HEK293 (cell line): Measurements from ENCODE around the gene SERINC4.
A peak's percentile ranks its signal among the peaks of the same experiment; 100 is the strongest.
"Not testable (repeated sequence)": the region's sequence is repeated elsewhere in the genome, so short reads cannot be mapped to it uniquely, and the experiment has no call there.

Experiments
- CTCF ChIA-PET: fragments of 350-600 bp; formaldehyde crosslinking; extraction: SDS; loops from one replicate; lab custom pipeline; 2021; ENCODE audit warnings: antibody characterized with exemption; lab: Yijun Ruan, JAX
- POLR2A ChIA-PET: fragments of 300-600 bp; formaldehyde crosslinking; extraction: SDS; loops from one replicate; lab custom pipeline; 2020; ENCODE audit warnings: antibody characterized with exemption, inconsistent platforms; lab: Yijun Ruan, JAX
- H3K27ac ChIP-seq: fragments of 200-500 bp; sonication (Bioruptor generic); 2 replicates; pipeline ENCODE4 v1.5.1; 2014; ENCODE audit warnings: low read depth, low read length, control low read depth, inconsistent platforms; ENCODE audit errors: extremely low read depth
- H3K36me3 ChIP-seq, 2 experiments: fragments of 200-500 bp in 1 of 2; sonication (Bioruptor generic) in 1 of 2; 1 replicate in 1 of 2; 2 replicates in 1 of 2; pipeline ENCODE4 v1.5.1; 2014 to 2017; ENCODE audit warnings: inconsistent platforms in 2 of 2, low read length in 2 of 2; ENCODE audit not compliant: control insufficient read depth in 2 of 2, insufficient read depth in 1 of 2
- H3K4me1 ChIP-seq: fragments of 200-500 bp; sonication (Bioruptor generic); 2 replicates; pipeline ENCODE4 v1.5.1; 2014; ENCODE audit warnings: mild to moderate bottlenecking, low read length, inconsistent platforms; ENCODE audit not compliant: control insufficient read depth, insufficient read depth
- H3K4me3 ChIP-seq: 2 replicates; pipeline ENCODE4 v1.5.1; 2011; ENCODE audit warnings: low read depth, mild to moderate bottlenecking, control low read depth, low read length, moderate library complexity
- H3K9me3 ChIP-seq: fragments of 200-500 bp; sonication (Bioruptor generic); 2 replicates; pipeline ENCODE4 v1.5.1; 2014; ENCODE audit warnings: low read depth, low read length, inconsistent platforms; ENCODE audit not compliant: control insufficient read depth, insufficient read depth
- GLIS1 ChIP-seq: fragments of 450-650 bp; formaldehyde crosslinking; IDR thresholded peaks from 2 replicates; pipeline ENCODE4 v1.5.1; 2016; ENCODE audit warnings: missing biosample characterization, missing genetic modification characterization
- IKZF3 ChIP-seq: fragments of 450-650 bp; IDR thresholded peaks from 2 replicates; pipeline ENCODE4 v1.5.0; 2018; ENCODE audit warnings: missing biosample characterization, mild to moderate bottlenecking, missing genetic modification characterization, moderate library complexity
- KLF8 ChIP-seq: fragments of 450-650 bp; formaldehyde crosslinking; IDR thresholded peaks from 2 replicates; pipeline ENCODE4 v1.5.1; 2016; ENCODE audit warnings: missing biosample characterization, missing genetic modification characterization
- KLF9 ChIP-seq: fragments of 450-650 bp; formaldehyde crosslinking; IDR thresholded peaks from 2 replicates; pipeline ENCODE4 v1.5.1; 2016; ENCODE audit warnings: missing biosample characterization, missing genetic modification characterization, low read depth
- OVOL3 ChIP-seq: fragments of 450-650 bp; formaldehyde crosslinking; IDR thresholded peaks from 2 replicates; pipeline ENCODE4 v1.5.1; 2016; ENCODE audit warnings: missing biosample characterization, missing genetic modification characterization
- REPIN1 ChIP-seq: fragments of 450-650 bp; formaldehyde crosslinking; IDR thresholded peaks from 2 replicates; pipeline ENCODE4 v1.5.1; 2017; ENCODE audit warnings: missing biosample characterization, missing genetic modification characterization, low read depth
- TRIM28 ChIP-seq: IDR thresholded peaks from 2 replicates; pipeline ENCODE4 v1.6.1; 2011; ENCODE audit warnings: low read length, control low read depth, borderline replicate concordance
- ZFHX2 ChIP-seq: fragments of 450-650 bp; formaldehyde crosslinking; conservative IDR thresholded peaks from 2 replicates; pipeline ENCODE4 v1.5.1; 2016; ENCODE audit warnings: missing biosample characterization, missing genetic modification characterization
- ZNF140 ChIP-seq: fragments of 450-650 bp; formaldehyde crosslinking; IDR thresholded peaks from 2 replicates; pipeline ENCODE4 v1.5.1; 2016; ENCODE audit warnings: missing biosample characterization, missing genetic modification characterization
- ZNF146 ChIP-seq: fragments of 450-650 bp; formaldehyde crosslinking; IDR thresholded peaks from 2 replicates; pipeline ENCODE4 v1.5.1; 2016; ENCODE audit warnings: missing biosample characterization, missing genetic modification characterization
- ZNF184 ChIP-seq: fragments of 450-650 bp; IDR thresholded peaks from 2 replicates; pipeline ENCODE4 v1.5.1; 2018; ENCODE audit warnings: missing biosample characterization, mild to moderate bottlenecking, missing genetic modification characterization
- ZNF221 ChIP-seq: fragments of 450-650 bp; formaldehyde crosslinking; IDR thresholded peaks from 2 replicates; pipeline ENCODE4 v1.5.1; 2017; ENCODE audit warnings: missing biosample characterization, missing genetic modification characterization, borderline replicate concordance
- ZNF324 ChIP-seq: fragments of 450-650 bp; formaldehyde crosslinking; IDR thresholded peaks from 2 replicates; pipeline ENCODE4 v1.5.1; 2016; ENCODE audit warnings: missing biosample characterization, missing genetic modification characterization
- ZNF423 ChIP-seq: fragments of 450-650 bp; formaldehyde crosslinking; IDR thresholded peaks from 2 replicates; pipeline ENCODE4 v1.5.1; 2016; ENCODE audit warnings: missing biosample characterization, missing genetic modification characterization
- ZNF501 ChIP-seq: fragments of 450-650 bp; formaldehyde crosslinking; IDR thresholded peaks from 2 replicates; pipeline ENCODE4 v1.5.1; 2016; ENCODE audit warnings: missing biosample characterization, missing genetic modification characterization
- ZNF529 ChIP-seq: fragments of 450-650 bp; formaldehyde crosslinking; IDR thresholded peaks from 2 replicates; pipeline ENCODE4 v1.5.1; 2017; ENCODE audit warnings: missing genetic modification characterization, missing biosample characterization; ENCODE audit not compliant: insufficient replicate concordance
- ZNF548 ChIP-seq: fragments of 450-650 bp; formaldehyde crosslinking; IDR thresholded peaks from 2 replicates; pipeline ENCODE4 v1.5.1; 2016; ENCODE audit warnings: missing biosample characterization, missing genetic modification characterization
- ZNF571 ChIP-seq: fragments of 450-650 bp; formaldehyde crosslinking; IDR thresholded peaks from 2 replicates; pipeline ENCODE4 v1.5.0; 2017; ENCODE audit warnings: missing biosample characterization, missing genetic modification characterization
- ZNF596 ChIP-seq: fragments of 450-650 bp; IDR thresholded peaks from 2 replicates; pipeline ENCODE4 v1.5.0; 2018; ENCODE audit warnings: missing biosample characterization, mild to moderate bottlenecking, missing genetic modification characterization, moderate library complexity
- ZNF670 ChIP-seq: fragments of 450-650 bp; formaldehyde crosslinking; IDR thresholded peaks from 2 replicates; pipeline ENCODE4 v1.5.1; 2016; ENCODE audit warnings: missing biosample characterization, missing genetic modification characterization, low read depth
- ZNF830 ChIP-seq: fragments of 450-650 bp; IDR thresholded peaks from 2 replicates; pipeline ENCODE4 v1.5.0; 2018; ENCODE audit warnings: missing biosample characterization, missing genetic modification characterization, low read depth, mild to moderate bottlenecking, moderate library complexity
- ZXDB ChIP-seq: fragments of 450-650 bp; formaldehyde crosslinking; IDR thresholded peaks from 2 replicates; pipeline ENCODE4 v1.5.1; 2016; ENCODE audit warnings: missing biosample characterization, missing genetic modification characterization
- TF ChIP-seq, protein P1 (sequence below): fragments of 450-650 bp; formaldehyde crosslinking; IDR thresholded peaks from 2 replicates; pipeline ENCODE4 v1.5.1; 2016; ENCODE audit warnings: missing biosample characterization, missing genetic modification characterization
- TF ChIP-seq, protein P2 (sequence below): fragments of 450-650 bp; formaldehyde crosslinking; IDR thresholded peaks from 2 replicates; pipeline ENCODE4 v1.5.1; 2016; ENCODE audit warnings: missing biosample characterization, missing genetic modification characterization
- TF ChIP-seq, protein P3 (sequence below): fragments of 450-650 bp; formaldehyde crosslinking; IDR thresholded peaks from 2 replicates; pipeline ENCODE4 v1.5.1; 2016; ENCODE audit warnings: missing biosample characterization, missing genetic modification characterization
- TF ChIP-seq, protein P4 (sequence below): fragments of 450-650 bp; formaldehyde crosslinking; IDR thresholded peaks from 2 replicates; pipeline ENCODE4 v1.5.1; 2017; ENCODE audit warnings: missing biosample characterization, missing genetic modification characterization

SERINC4 gene

DNA sequence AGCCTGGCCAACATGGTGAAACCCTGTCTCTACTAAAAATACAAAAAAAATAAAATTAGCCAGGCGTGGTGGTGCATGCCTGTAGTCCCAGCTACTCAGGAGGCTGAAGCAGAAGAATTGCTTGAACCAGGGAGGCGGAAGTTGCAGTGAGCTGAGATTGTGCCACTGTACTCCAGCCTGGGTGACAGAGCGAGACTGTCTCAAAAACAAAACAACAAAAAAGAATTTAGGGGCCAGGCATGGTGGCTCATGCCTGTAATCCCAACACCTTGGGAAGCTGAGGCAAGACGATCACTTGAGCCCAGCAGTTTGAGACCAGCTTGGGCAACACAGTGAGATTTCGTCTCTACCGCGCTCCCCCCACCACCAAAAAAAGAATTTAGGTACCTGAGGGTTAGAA, 2.7 kb upstream of the SERINC4 start:
- H3K27ac ChIP-seq, H3K4me1 ChIP-seq, H3K4me3 ChIP-seq, H3K9me3 ChIP-seq: not testable (repeated sequence)
- TF ChIP-seq, protein P1, sequence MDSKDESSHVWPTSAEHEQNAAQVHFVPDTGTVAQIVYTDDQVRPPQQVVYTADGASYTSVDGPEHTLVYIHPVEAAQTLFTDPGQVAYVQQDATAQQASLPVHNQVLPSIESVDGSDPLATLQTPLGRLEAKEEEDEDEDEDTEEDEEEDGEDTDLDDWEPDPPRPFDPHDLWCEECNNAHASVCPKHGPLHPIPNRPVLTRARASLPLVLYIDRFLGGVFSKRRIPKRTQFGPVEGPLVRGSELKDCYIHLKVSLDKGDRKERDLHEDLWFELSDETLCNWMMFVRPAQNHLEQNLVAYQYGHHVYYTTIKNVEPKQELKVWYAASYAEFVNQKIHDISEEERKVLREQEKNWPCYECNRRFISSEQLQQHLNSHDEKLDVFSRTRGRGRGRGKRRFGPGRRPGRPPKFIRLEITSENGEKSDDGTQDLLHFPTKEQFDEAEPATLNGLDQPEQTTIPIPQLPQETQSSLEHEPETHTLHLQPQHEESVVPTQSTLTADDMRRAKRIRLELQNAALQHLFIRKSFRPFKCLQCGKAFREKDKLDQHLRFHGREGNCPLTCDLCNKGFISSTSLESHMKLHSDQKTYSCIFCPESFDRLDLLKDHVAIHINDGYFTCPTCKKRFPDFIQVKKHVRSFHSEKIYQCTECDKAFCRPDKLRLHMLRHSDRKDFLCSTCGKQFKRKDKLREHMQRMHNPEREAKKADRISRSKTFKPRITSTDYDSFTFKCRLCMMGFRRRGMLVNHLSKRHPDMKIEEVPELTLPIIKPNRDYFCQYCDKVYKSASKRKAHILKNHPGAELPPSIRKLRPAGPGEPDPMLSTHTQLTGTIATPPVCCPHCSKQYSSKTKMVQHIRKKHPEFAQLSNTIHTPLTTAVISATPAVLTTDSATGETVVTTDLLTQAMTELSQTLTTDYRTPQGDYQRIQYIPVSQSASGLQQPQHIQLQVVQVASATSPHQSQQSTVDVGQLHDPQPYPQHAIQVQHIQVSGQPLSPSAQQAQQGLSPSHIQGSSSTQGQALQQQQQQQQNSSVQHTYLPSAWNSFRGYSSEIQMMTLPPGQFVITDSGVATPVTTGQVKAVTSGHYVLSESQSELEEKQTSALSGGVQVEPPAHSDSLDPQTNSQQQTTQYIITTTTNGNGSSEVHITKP (tag by site-specific recombination): 0 out of 2 replicates have a peak, but pooled peaks have one; percentile 35
- CTCF ChIA-PET: interaction anchor here (1.4 kb wide), 1 partner anchor 22 kb away, joined by 3 read pairs; the partner anchor contains the start of gene MFAP1
- H3K36me3 ChIP-seq: peaks cover 10 to 70% of the 10 kb centered on the region in 2 experiments
- POLR2A ChIA-PET: interaction anchor here (1.2 kb wide), 1 partner anchor 19 kb away, joined by 3 read pairs; no protein-coding TSS in a partner anchor

DNA sequence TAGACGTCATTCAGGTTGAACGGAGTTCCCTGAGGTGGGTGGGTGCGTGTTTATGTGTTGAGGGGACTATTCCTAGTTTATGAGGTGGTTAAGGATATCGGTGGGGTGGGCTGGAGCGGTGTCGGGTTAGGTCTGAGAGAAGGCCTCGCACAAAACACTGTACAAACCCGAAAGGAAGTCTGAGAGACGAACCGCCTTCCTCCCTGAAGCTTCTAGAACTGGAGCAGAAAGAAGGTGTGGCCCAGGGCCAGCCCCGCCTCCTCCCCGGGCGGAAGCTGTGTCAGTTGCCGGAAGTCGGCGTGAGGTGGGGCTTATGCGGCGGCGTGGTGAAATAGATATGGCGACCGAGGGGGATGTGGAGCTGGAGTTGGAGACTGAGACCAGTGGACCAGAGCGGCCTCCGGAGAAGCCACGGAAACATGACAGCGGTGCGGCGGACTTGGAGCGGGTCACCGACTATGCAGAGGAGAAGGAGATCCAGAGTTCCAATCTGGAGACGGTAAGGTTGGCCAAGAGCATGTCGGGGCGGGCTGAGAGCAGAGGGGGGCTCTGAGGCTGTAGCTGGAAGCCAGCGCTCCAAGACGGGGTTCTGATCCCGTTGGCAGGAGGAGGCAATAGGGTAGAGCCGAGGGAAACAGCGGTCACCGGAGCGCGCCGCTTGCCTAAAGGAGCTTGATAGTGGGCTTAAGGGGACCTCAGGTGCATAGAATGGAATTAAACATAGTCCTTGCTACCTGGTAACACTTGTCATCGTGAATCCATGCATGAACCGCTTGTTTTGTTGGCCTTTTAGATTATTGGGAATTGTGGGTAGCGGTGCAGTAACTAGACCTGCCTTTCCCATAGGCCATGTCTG, 494 bp upstream of the SERINC4 start, which contains the start of gene HYPK:
HYPK (plus strand) TSS at position 314 of the 856 bp plus-strand sequence; CDS start at position 338, 24 bp downstream.
- Histone ChIP-seq H3K27ac (peak within 1 kb of the TSS; percentile 65), H3K4me1 (0 out of 2 replicates have a peak, but pooled peaks cover 3% of the 10 kb centered on the region), H3K36me3 (peaks cover 5 to 70% of the 10 kb centered on the region in 2 experiments), H3K9me3 (no peaks in the 10 kb centered on the region), H3K4me3 (peak within 1 kb of the TSS; percentile 88)
- CTCF ChIA-PET: no interaction called here
- POLR2A ChIA-PET: interaction anchor here (0.9 to 2.1 kb wide), 4 partner anchors 9 to 24 kb away, joined by 4 to 12 read pairs (median 7); partner anchors contain the start of genes ELL3 and MFAP1
- TF ChIP-seq TRIM28 (no peak), REPIN1 (tag by site-specific recombination) (no peak; the same call in 1 of the 2 replicates), ZNF146 (tag by site-specific recombination) (no peak), ZXDB (tag by site-specific recombination) (peak; percentile 79; the same call in 1 of the 2 replicates), ZNF548 (no peak), ZNF140 (no peak), OVOL3 (tag by site-specific recombination) (no peak; the same call in 1 of the 2 replicates), ZNF571 (no peak), KLF8 (tag by site-specific recombination) (peak; percentile 87), ZNF501 (tag by site-specific recombination) (peak; percentile 83; the same call in 1 of the 2 replicates), ZNF596 (tag by site-specific recombination) (no peak), ZNF830 (no peak), ZNF529 (no peak), GLIS1 (peak; percentile 42; the same call in 1 of the 2 replicates), ZFHX2 (tag by site-specific recombination) (no peak), KLF9 (tag by site-specific recombination) (peak; percentile 91), ZNF324 (tag by site-specific recombination) (no peak), ZNF184 (tag by site-specific recombination) (no peak), ZNF423 (tag by site-specific recombination) (no peak), IKZF3 (tag by site-specific recombination) (no peak), ZNF221 (tag by site-specific recombination) (no peak), ZNF670 (tag by site-specific recombination) (no peak)
- TF ChIP-seq, protein P2, sequence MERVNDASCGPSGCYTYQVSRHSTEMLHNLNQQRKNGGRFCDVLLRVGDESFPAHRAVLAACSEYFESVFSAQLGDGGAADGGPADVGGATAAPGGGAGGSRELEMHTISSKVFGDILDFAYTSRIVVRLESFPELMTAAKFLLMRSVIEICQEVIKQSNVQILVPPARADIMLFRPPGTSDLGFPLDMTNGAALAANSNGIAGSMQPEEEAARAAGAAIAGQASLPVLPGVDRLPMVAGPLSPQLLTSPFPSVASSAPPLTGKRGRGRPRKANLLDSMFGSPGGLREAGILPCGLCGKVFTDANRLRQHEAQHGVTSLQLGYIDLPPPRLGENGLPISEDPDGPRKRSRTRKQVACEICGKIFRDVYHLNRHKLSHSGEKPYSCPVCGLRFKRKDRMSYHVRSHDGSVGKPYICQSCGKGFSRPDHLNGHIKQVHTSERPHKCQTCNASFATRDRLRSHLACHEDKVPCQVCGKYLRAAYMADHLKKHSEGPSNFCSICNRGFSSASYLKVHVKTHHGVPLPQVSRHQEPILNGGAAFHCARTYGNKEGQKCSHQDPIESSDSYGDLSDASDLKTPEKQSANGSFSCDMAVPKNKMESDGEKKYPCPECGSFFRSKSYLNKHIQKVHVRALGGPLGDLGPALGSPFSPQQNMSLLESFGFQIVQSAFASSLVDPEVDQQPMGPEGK (tag by site-specific recombination): peak; percentile 77
- TF ChIP-seq, protein P3, sequence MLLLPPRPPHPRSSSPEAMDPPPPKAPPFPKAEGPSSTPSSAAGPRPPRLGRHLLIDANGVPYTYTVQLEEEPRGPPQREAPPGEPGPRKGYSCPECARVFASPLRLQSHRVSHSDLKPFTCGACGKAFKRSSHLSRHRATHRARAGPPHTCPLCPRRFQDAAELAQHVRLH (tag by site-specific recombination): no peak
- TF ChIP-seq, protein P4, sequence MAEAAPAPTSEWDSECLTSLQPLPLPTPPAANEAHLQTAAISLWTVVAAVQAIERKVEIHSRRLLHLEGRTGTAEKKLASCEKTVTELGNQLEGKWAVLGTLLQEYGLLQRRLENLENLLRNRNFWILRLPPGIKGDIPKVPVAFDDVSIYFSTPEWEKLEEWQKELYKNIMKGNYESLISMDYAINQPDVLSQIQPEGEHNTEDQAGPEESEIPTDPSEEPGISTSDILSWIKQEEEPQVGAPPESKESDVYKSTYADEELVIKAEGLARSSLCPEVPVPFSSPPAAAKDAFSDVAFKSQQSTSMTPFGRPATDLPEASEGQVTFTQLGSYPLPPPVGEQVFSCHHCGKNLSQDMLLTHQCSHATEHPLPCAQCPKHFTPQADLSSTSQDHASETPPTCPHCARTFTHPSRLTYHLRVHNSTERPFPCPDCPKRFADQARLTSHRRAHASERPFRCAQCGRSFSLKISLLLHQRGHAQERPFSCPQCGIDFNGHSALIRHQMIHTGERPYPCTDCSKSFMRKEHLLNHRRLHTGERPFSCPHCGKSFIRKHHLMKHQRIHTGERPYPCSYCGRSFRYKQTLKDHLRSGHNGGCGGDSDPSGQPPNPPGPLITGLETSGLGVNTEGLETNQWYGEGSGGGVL: no peak
